Osteocyte (in vitro differentiated cells): ENCODE data around the gene ITGA6. TPM values are rescaled to one million over a fixed set of nuclear protein-coding genes. Genes with fewer than 3 reads are reported as not detected.

Experiments used
- DNase-seq: peaks from one replicate; pipeline ENCODE4 v3.0.0; 2021; ENCODE audit warnings: mixed read lengths; ENCODE audit not compliant: unreplicated experiment; ENCODE audit errors: extremely low spot score
- H3K27ac Mint-ChIP-seq: one replicate; pipeline ENCODE4 v1.8.0; 2021; ENCODE audit warnings: mild to moderate bottlenecking, mixed read lengths; ENCODE audit not compliant: unreplicated experiment
- H3K27me3 Mint-ChIP-seq: one replicate; pipeline ENCODE4 v1.8.0; 2021; ENCODE audit warnings: mixed read lengths; ENCODE audit not compliant: unreplicated experiment
- H3K36me3 Mint-ChIP-seq: one replicate; pipeline ENCODE4 v1.8.0; 2021; ENCODE audit warnings: mixed read lengths; ENCODE audit not compliant: unreplicated experiment
- H3K4me1 Mint-ChIP-seq: one replicate; pipeline ENCODE4 v1.8.0; 2021; ENCODE audit warnings: mixed read lengths; ENCODE audit not compliant: unreplicated experiment
- H3K4me3 Mint-ChIP-seq: one replicate; pipeline ENCODE4 v1.8.0; 2021; ENCODE audit warnings: mild to moderate bottlenecking, moderate library complexity, mixed read lengths; ENCODE audit not compliant: unreplicated experiment
- H3K9me3 Mint-ChIP-seq: one replicate; pipeline ENCODE4 v1.8.0; 2021; ENCODE audit warnings: mixed read lengths; ENCODE audit not compliant: unreplicated experiment
- total RNA-seq: library from RNA; stranded (reverse); gene quantifications from 2 replicates; pipeline ENCODE4 v1.2.1, GENCODE V29; 2021
- TF ChIP-seq, protein P1 (sequence below): fragments of 200-600 bp; sonication (generic); IDR thresholded peaks from 2 replicates; pipeline ENCODE4 v1.5.0; 2021; ENCODE audit warnings: antibody characterized with exemption, mild to moderate bottlenecking, moderate library complexity

The ITGA6 gene
- total RNA-seq, 1 donor from 2014 or later = 4.2 TPM

DNA sequence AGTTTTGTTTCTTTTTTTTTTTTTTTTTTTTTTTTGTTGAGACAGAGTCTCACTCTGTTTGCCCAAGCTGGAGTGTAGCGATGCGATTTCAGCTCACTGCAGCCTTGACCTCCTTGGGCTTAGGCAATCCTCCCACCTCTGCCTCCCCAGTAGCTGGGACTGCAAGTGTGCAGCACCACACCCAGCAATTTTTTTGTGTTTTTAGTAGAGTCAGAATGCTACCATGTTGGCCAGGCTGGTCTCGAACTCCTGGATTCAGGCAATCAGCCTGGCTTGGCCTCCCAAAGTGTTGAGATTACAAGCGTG, 8.2 kb downstream of the ITGA6 start:
- no peak for DNase-seq
- TF ChIP-seq, protein P1, sequence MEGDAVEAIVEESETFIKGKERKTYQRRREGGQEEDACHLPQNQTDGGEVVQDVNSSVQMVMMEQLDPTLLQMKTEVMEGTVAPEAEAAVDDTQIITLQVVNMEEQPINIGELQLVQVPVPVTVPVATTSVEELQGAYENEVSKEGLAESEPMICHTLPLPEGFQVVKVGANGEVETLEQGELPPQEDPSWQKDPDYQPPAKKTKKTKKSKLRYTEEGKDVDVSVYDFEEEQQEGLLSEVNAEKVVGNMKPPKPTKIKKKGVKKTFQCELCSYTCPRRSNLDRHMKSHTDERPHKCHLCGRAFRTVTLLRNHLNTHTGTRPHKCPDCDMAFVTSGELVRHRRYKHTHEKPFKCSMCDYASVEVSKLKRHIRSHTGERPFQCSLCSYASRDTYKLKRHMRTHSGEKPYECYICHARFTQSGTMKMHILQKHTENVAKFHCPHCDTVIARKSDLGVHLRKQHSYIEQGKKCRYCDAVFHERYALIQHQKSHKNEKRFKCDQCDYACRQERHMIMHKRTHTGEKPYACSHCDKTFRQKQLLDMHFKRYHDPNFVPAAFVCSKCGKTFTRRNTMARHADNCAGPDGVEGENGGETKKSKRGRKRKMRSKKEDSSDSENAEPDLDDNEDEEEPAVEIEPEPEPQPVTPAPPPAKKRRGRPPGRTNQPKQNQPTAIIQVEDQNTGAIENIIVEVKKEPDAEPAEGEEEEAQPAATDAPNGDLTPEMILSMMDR = no peak
- H3K9me3 Mint-ChIP-seq = no peaks in the 10 kb centered on the region
- no peak overlapping the region for H3K4me3 Mint-ChIP-seq
- no peaks in the 10 kb centered on the region for H3K36me3 Mint-ChIP-seq
- H3K27me3 Mint-ChIP-seq = peaks cover 2% of the 10 kb centered on the region
- no peak overlapping the region for H3K27ac Mint-ChIP-seq
- peaks cover 14% of the 10 kb centered on the region for H3K4me1 Mint-ChIP-seq

DNA sequence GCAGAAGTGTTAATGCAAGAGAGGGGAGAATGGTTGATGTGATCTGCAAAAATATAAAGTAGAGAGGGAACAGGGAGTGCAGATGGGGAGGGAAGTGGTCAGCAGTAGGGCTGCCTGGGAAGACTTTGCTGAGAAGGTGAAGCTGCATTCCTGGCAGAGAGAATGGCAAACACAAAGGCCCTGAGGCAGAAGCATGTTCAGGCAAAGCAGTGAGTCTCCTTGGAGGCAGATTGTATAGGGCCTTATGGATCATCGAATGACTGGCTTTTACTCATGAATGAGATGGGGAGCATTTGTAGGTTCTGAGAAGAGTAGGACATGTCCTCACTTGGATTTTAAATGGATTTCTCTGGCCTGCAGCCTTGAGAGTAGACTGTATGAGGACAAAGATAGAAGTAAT, 9.5 kb downstream of the ITGA6 start:
- no peaks in the 10 kb centered on the region for H3K36me3 Mint-ChIP-seq
- peaks cover 23% of the 10 kb centered on the region for H3K4me1 Mint-ChIP-seq
- H3K4me3 Mint-ChIP-seq = no peak overlapping the region

DNA sequence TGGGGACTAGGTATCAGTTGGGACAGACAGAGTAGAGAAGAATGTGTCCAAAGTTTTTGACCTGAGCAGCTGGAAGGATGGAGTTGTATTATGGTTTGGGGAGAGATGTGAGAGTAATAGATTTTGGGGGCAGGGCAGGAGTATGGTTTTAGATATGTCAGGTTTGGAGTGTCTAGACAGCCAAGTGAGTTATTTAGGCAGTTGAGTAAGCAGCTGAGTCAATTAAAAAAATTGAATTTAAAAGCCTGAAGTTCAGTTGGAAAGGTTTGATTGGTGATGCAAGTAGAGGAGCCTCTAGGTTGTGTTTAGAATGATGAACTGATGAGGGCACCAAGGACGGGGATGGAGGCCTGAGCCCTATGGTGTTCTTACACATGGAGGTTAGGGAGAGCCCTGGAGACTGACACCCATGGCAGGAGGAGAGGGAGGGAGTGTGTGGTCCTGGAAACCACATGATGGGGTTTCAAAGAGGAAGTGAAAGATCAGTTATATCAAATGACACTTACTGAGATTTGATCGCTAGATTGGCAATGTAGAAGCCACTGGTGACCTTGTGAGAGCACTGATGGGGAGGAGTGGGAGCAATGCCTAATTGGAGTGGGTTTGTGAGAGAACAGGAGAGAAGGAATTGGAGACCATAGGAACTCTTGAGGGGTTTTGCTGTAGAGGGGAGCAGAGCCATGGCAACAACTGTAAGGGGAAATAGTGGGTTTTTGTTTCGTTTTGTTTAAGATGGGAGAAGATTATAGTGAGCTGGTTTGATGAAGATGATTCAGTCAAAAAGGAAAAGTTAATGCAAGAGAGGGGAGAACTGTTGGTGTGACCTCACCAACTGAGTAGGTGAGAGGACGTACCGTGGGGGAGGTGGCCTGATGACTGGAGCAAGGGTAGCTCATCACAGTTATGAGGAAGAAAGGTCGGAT, 10.3 kb downstream of the ITGA6 start:
- no peak overlapping the region for H3K4me3 Mint-ChIP-seq
- no peaks in the 10 kb centered on the region for H3K9me3 Mint-ChIP-seq
- H3K27me3 Mint-ChIP-seq = no peaks in the 10 kb centered on the region
- H3K36me3 Mint-ChIP-seq = no peaks in the 10 kb centered on the region
- peaks cover 30% of the 10 kb centered on the region for H3K4me1 Mint-ChIP-seq
- TF ChIP-seq, protein P1 = no peak
- H3K27ac Mint-ChIP-seq = no peak overlapping the region
- no peak for DNase-seq

More for the DNA sequence above, 9.5 kb downstream of the ITGA6 start:
- no peaks in the 10 kb centered on the region for H3K27me3 Mint-ChIP-seq
- H3K27ac Mint-ChIP-seq = no peak overlapping the region
- no peak for DNase-seq
- H3K9me3 Mint-ChIP-seq = no peaks in the 10 kb centered on the region
- TF ChIP-seq, protein P1 = no peak

DNA sequence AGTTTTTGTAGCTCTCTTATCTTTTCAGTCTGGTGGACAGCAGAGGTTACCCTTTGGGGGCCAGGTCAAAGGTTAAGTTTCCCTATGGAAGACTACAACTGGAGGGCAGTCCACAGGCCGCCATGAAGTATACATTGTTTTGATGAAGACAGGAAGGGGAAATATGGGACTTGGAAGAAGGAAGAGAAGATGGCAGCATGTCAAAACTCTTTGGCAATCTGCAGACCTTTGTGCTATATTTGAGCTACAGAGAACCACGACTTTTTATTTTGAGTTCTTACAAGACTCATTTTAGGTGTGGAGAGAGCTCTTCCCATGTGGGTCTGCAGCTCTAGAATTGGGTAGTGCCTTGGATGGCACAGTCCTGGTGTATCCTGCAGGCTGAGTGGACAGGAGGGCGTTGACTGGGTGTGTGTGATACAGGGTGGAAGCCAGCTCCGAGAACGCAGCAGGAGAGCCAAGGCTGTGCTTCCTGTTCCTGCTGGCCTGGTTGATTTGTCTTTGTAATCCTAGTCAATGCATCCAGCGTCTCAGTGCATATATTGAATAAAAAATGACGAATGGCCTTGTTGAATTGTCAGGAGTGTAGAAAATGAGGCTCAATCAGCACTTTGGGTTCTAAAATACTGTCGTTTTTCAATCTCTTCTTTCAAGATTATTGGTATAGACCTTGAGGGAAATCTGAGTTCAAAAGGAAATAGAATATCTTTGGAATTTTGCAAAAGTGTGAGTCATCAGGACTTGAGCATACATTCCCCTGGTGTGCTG, 11.5 kb downstream of the ITGA6 start:
- TF ChIP-seq, protein P1 = no peak
- Mint-ChIP-seq H3K4me1 (peaks cover 30% of the 10 kb centered on the region), H3K9me3 (no peaks in the 10 kb centered on the region), H3K36me3 (no peaks in the 10 kb centered on the region), H3K4me3 (no peak overlapping the region), H3K27ac (peak overlapping the region; percentile 48), H3K27me3 (no peaks in the 10 kb centered on the region)
- DNase-seq = no peak

DNA sequence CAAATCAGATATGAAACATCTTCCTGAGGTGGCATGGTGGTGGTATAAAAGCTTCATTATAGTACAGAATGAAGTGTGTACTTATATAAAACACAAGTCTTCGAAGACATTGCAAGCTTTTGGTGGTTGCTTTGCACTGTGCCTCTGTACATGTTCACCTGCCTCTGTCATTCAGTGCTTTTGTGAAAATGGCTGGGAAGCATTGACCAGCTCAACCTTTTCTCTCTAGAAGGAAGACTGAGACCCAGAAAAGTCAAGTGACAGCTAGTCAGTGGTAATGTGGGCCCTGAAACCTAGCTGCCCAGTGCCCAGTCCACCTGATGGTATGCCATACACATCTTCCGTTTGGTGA, 12.1 kb downstream of the ITGA6 start:
- H3K9me3 Mint-ChIP-seq = no peaks in the 10 kb centered on the region
- no peak for DNase-seq
- H3K4me3 Mint-ChIP-seq = no peak overlapping the region
- no peaks in the 10 kb centered on the region for H3K36me3 Mint-ChIP-seq
- no peaks in the 10 kb centered on the region for H3K27me3 Mint-ChIP-seq
- peak overlapping the region; percentile 48 for H3K27ac Mint-ChIP-seq
- H3K4me1 Mint-ChIP-seq = peaks cover 30% of the 10 kb centered on the region
- TF ChIP-seq, protein P1 = no peak
